ENCODE measurements around the gene MRPL20.
"Not testable (repeated sequence)": the region's sequence is repeated elsewhere in the genome, so short reads cannot be mapped to it uniquely, and the experiment has no call there.

DNA sequence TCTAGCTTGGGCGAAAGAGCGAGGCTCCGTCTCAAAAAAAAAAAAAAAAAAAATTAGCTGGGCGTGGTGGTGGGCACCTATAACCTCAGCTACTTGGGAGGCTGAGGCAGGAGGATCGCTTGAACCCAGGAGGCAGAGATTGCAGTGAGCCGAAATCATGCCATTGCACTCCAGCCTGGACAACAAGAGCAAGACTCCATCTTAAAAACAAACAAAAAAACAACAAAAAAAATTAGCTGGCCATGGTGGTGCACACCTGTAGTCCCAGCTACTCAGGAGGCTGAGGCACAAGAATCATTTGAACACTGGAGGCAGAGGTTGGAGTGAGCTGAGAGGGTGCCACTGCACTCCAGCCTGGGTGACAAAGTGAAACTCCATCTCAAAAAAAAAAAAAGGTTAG is 21.9 kb upstream of the MRPL20 start:
- TF ChIP-seq, protein P1, sequence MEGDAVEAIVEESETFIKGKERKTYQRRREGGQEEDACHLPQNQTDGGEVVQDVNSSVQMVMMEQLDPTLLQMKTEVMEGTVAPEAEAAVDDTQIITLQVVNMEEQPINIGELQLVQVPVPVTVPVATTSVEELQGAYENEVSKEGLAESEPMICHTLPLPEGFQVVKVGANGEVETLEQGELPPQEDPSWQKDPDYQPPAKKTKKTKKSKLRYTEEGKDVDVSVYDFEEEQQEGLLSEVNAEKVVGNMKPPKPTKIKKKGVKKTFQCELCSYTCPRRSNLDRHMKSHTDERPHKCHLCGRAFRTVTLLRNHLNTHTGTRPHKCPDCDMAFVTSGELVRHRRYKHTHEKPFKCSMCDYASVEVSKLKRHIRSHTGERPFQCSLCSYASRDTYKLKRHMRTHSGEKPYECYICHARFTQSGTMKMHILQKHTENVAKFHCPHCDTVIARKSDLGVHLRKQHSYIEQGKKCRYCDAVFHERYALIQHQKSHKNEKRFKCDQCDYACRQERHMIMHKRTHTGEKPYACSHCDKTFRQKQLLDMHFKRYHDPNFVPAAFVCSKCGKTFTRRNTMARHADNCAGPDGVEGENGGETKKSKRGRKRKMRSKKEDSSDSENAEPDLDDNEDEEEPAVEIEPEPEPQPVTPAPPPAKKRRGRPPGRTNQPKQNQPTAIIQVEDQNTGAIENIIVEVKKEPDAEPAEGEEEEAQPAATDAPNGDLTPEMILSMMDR (IDR thresholded peaks at IDR 0.05) = not testable (repeated sequence)
- TF ChIP-seq POLR2A (IDR thresholded peaks at IDR 0.05) = not testable (repeated sequence)

Measured in Peyer's patch (tissue), 4 donors.